ENCODE data around the gene WDR55. TPM values are rescaled to one million over a fixed set of nuclear protein-coding genes. Genes with fewer than 3 reads are reported as not detected.

Gene WDR55
- total and polyA plus RNA-seq, 2 of the 8 experiments (the other 6 are each of a cell fraction or from before 2014, with no cell fraction given) = 15.3 to 22.7 TPM

GRCh38 chr5:140718266-140718592 lies 53.5 kb downstream of the WDR55 start (continued):
- TF ChIP-seq ZNF274 (IDR thresholded peaks at IDR 0.05; ENCODE audit: borderline replicate concordance, extremely low read depth, low read length) (no peak), CHD7 (IDR thresholded peaks at IDR 0.05; ENCODE audit: insufficient replicate concordance, low read length) (no peak)

Measured in H1 (cell line).